HL-60 (cell line): ENCODE results near the gene EGFR.

Experiments used
- DNase-seq, 2 experiments: peaks; one replicate each; pipeline ENCODE4 v3.0.0-alpha.2; 2010 to 2020; ENCODE audit warnings: low read depth in 1 of 2, low spot score in 1 of 2
- H3K27ac ChIP-seq: fragments of 250-450 bp; sonication (Bioruptor Pico); replicated peaks from 2 replicates; pipeline ENCODE4 v1.5.1; 2020; ENCODE audit warnings: mild to moderate bottlenecking, moderate library complexity
- H3K27me3 ChIP-seq: fragments of 250-450 bp; sonication (Bioruptor Pico); 2 replicates; pipeline ENCODE4 v1.5.1; 2021; ENCODE audit warnings: mild to moderate bottlenecking, moderate library complexity; ENCODE audit not compliant: insufficient read depth, poor library complexity, severe bottlenecking
- H3K4me3 ChIP-seq: replicated peaks from 2 replicates; pipeline ENCODE4 v1.5.1; 2011; ENCODE audit warnings: mild to moderate bottlenecking, control low read depth, low read length; ENCODE audit not compliant: insufficient read depth
- GABPA ChIP-seq: IDR thresholded peaks from 2 replicates; pipeline ENCODE4 v1.6.1; 2012; ENCODE audit warnings: low read depth
- POLR2AphosphoS5 ChIP-seq: IDR thresholded peaks from 2 replicates; pipeline ENCODE4 v1.6.1; 2012; ENCODE audit warnings: low read depth
- SPI1 ChIP-seq: IDR thresholded peaks from 2 replicates; pipeline ENCODE4 v1.6.1; 2012; ENCODE audit warnings: low read depth, mild to moderate bottlenecking, borderline replicate concordance
- TF ChIP-seq, protein P1 (sequence below): IDR thresholded peaks from one replicate; pipeline ENCODE4 v1.5.1; 2011; ENCODE audit warnings: low read length, control low read depth, inconsistent platforms; ENCODE audit not compliant: insufficient read depth
- TF ChIP-seq, protein P2 (sequence below): IDR thresholded peaks from 2 replicates; pipeline ENCODE4 v1.6.1; 2012; ENCODE audit warnings: low read depth; ENCODE audit not compliant: insufficient replicate concordance

The EGFR gene

DNA sequence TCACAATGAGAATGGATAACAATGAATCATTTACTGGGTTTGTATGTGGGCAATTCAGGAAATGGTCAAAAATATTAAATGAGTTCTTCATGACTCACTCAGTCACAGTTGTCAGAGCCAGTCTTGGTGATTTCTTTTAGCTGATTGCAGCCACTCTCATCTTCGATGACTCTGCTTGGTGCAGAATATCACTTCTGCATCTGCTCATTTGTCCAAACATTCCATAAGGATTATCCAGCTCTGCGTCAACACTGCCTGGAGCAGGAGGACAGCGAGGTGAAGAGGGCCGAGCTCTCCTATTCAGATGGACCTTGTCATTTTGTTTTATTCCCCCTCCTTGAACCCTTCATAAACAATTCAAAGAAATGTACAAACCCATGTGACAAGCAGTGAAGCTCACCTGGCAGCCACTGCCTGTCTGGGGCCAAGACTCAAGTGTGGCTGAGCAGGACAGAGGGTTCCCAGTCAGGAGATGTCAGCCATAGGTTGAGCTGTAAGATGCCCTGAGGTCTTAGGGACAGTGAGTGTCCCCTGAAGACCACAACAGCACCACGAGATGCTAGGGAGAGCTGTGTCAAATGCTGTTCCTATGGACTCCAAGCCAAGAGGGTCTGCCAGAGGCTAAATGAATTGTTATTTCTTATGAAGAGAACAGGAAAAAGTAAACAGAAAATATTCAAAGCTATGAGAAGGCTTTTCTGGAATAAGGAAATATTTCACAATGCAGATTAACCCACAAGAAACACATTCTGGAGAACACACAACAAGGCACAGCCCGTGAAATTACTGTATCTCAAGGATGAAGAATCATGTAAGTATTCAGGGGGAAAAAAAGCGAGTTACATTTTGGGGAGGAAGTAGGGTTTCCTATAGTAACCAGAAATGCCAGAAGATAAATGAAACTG is 33.1 kb upstream of the EGFR start:
- Histone ChIP-seq H3K27me3 (no peaks in the 10 kb centered on the region), H3K4me3 (no peak overlapping the region), H3K27ac (no peak overlapping the region)
- no peak for DNase-seq
- no peak for TF ChIP-seq SPI1
- TF ChIP-seq, protein P1, sequence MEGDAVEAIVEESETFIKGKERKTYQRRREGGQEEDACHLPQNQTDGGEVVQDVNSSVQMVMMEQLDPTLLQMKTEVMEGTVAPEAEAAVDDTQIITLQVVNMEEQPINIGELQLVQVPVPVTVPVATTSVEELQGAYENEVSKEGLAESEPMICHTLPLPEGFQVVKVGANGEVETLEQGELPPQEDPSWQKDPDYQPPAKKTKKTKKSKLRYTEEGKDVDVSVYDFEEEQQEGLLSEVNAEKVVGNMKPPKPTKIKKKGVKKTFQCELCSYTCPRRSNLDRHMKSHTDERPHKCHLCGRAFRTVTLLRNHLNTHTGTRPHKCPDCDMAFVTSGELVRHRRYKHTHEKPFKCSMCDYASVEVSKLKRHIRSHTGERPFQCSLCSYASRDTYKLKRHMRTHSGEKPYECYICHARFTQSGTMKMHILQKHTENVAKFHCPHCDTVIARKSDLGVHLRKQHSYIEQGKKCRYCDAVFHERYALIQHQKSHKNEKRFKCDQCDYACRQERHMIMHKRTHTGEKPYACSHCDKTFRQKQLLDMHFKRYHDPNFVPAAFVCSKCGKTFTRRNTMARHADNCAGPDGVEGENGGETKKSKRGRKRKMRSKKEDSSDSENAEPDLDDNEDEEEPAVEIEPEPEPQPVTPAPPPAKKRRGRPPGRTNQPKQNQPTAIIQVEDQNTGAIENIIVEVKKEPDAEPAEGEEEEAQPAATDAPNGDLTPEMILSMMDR = no peak
- TF ChIP-seq, protein P2, sequence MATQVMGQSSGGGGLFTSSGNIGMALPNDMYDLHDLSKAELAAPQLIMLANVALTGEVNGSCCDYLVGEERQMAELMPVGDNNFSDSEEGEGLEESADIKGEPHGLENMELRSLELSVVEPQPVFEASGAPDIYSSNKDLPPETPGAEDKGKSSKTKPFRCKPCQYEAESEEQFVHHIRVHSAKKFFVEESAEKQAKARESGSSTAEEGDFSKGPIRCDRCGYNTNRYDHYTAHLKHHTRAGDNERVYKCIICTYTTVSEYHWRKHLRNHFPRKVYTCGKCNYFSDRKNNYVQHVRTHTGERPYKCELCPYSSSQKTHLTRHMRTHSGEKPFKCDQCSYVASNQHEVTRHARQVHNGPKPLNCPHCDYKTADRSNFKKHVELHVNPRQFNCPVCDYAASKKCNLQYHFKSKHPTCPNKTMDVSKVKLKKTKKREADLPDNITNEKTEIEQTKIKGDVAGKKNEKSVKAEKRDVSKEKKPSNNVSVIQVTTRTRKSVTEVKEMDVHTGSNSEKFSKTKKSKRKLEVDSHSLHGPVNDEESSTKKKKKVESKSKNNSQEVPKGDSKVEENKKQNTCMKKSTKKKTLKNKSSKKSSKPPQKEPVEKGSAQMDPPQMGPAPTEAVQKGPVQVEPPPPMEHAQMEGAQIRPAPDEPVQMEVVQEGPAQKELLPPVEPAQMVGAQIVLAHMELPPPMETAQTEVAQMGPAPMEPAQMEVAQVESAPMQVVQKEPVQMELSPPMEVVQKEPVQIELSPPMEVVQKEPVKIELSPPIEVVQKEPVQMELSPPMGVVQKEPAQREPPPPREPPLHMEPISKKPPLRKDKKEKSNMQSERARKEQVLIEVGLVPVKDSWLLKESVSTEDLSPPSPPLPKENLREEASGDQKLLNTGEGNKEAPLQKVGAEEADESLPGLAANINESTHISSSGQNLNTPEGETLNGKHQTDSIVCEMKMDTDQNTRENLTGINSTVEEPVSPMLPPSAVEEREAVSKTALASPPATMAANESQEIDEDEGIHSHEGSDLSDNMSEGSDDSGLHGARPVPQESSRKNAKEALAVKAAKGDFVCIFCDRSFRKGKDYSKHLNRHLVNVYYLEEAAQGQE = no peak
- no peak for TF ChIP-seq GABPA
- TF ChIP-seq POLR2AphosphoS5 = no peak

DNA sequence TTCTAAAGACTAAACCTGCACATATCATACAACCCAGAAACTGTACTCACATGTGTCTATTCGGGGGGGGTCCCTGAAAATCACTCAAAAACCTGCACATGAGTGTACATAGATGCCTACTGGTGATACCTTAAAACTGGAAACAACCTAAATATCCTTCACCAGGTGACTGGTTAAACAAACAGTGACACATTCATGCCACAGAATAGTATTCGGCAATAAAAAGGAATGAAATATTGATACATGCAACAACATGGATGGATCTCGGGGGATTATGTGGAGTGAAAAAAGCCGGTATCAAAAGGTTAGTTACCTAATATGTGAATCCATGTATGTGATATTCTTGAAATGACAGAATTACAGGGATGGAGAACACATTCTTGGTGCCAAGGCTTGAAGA is 32.1 kb upstream of the EGFR start:
- H3K27me3 ChIP-seq = no peaks in the 10 kb centered on the region
- no peak for DNase-seq
- H3K27ac ChIP-seq = no peak overlapping the region
- H3K4me3 ChIP-seq = no peak overlapping the region
- TF ChIP-seq, protein P1 = no peak
- TF ChIP-seq, protein P2 = no peak
- TF ChIP-seq POLR2AphosphoS5 = no peak
- no peak for TF ChIP-seq SPI1
- TF ChIP-seq GABPA = no peak

DNA sequence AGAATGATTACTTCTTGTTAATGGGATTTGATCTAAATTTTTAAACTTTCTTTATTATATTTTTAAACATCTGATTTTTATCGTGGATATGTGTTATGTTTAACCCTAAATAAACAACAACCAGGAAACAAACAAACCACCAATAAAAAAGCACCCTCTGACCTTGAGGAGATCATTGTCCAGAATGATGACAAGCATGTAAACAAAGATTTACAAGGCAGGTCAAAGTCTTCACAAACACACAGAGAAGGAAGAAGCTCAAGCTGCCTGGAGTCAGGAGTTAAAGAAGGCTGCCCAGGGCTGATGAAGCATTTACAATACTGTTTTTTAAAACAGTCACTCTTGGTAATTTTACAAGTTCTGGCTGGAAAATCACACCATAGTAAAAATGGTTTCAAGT is 31.0 kb upstream of the EGFR start:
- Histone ChIP-seq H3K27ac (no peak overlapping the region), H3K4me3 (no peak overlapping the region)

More for the DNA sequence above, 31.0 kb upstream of the EGFR start:
- H3K27me3 ChIP-seq = no peaks in the 10 kb centered on the region
- no peak for TF ChIP-seq POLR2AphosphoS5
- TF ChIP-seq, protein P1 = no peak
- TF ChIP-seq, protein P2 = no peak
- no peak for TF ChIP-seq SPI1
- no peak for TF ChIP-seq GABPA
- no peak for DNase-seq
